Activated T-cell treated with anti-CD3 and anti-CD28 coated beads, Interleukin-2, amount 50 U/mL, for 24 hours (primary cell): ENCODE results near the gene COTL1.

Experiments used
- DNase-seq: peaks from one replicate; pipeline ENCODE4 v3.0.0-alpha.2; 2020
- H3K27ac Mint-ChIP-seq: 2 replicates; pipeline ENCODE4 v1.8.0; 2020; ENCODE audit warnings: mild to moderate bottlenecking, mixed read lengths
- H3K27me3 Mint-ChIP-seq: 2 replicates; pipeline ENCODE4 v1.8.0; 2020; ENCODE audit warnings: mixed read lengths
- H3K36me3 Mint-ChIP-seq: 2 replicates; pipeline ENCODE4 v1.8.0; 2020; ENCODE audit warnings: low read depth, mixed read lengths
- H3K4me1 Mint-ChIP-seq: 2 replicates; pipeline ENCODE4 v1.8.0; 2020; ENCODE audit warnings: low read depth, mixed read lengths
- H3K4me3 Mint-ChIP-seq: 2 replicates; pipeline ENCODE4 v1.8.0; 2020; ENCODE audit warnings: mild to moderate bottlenecking, moderate library complexity, mixed read lengths
- H3K9me3 Mint-ChIP-seq: 2 replicates; pipeline ENCODE4 v1.8.0; 2020; ENCODE audit warnings: mixed read lengths

COTL1 gene

DNA sequence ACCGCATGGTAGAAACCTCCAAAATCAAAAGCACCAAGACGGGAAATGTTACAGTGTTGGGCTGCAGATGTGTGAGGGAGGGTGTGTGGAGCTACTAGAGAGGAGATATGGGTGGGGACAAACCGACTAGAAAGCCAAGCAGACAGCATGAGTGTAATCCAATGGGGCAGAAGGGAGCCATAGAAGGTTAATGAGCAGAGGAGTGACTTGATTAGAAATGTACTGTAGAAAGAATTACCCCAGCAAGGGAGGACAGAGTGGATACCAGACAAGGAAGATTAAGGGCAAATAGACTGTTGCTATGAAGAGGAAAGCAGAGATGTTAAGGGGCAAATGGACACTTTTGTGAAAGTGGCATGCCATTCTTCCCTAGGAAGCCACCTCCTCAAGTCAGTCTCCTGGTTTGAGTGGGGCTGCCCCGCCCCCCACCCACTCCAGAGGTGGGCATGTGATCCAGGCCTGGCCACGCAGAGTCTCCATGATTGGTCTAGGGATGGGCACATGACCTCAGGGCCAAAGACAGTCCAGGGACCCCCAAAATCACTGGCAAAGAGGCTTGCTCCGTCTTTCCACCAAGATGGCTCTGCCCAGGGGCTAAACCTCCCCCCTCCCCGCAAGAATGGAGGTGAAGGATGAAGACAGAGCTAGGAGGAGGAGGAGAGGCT lies 4.3 kb downstream of the COTL1 start:
- Mint-ChIP-seq H3K9me3 (no peaks in the 10 kb centered on the region), H3K27me3 (no peaks in the 10 kb centered on the region), H3K4me1 (peaks cover 75% of the 10 kb centered on the region), H3K27ac (peak overlapping the region; percentile 85), H3K36me3 (peaks cover 87% of the 10 kb centered on the region), H3K4me3 (peak overlapping the region; percentile 97)
- no peak for DNase-seq

DNA sequence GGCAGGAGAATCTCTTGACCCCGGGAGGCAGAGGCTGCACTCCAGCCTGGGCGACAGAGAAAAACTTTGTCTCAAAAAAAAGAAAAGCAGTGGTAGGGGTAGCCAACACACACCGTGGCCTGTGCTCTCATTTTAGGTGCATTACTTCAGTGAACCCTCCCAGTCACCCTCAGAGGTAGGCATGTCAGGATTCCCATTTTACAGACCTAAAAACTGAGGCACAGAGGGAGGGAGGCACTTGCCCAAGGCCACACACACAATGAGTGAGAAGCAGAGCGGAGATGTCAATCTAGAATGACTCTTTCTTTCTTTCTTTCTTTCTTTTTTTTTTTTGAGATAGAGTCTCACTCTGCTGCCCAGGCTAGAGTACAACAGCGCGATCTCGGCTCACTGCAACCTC lies 5.2 kb downstream of the COTL1 start:
- H3K4me3 Mint-ChIP-seq = no peak overlapping the region
- H3K27me3 Mint-ChIP-seq = no peaks in the 10 kb centered on the region
- peaks cover 84% of the 10 kb centered on the region for H3K4me1 Mint-ChIP-seq
- DNase-seq = no peak
- no peaks in the 10 kb centered on the region for H3K9me3 Mint-ChIP-seq
- peaks cover 96% of the 10 kb centered on the region for H3K36me3 Mint-ChIP-seq
- H3K27ac Mint-ChIP-seq = peak overlapping the region; percentile 85

DNA sequence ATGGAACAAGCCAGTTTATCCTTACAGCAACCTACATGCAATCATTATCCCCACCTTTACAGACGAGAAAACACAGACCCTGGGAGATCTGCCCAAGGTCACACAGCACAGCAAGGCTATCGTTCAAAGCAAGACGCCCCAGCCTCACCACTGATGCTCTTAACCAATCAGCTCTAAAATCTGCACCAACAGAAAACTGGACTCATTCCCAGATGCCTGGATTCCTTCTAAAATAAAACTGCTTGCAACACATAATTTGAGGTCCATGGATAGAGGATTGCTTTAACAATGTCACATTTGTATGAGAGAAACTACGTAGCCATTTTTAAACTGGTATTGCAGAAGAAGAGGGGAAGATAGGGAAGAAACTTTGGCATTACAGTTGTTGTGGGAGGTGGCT lies 6.8 kb downstream of the COTL1 start:
- DNase-seq = no peak
- Mint-ChIP-seq H3K36me3 (peaks cover 99% of the 10 kb centered on the region), H3K4me1 (peaks cover 96% of the 10 kb centered on the region), H3K9me3 (no peaks in the 10 kb centered on the region), H3K27me3 (no peaks in the 10 kb centered on the region), H3K27ac (peak overlapping the region; percentile 84), H3K4me3 (no peak overlapping the region)

DNA sequence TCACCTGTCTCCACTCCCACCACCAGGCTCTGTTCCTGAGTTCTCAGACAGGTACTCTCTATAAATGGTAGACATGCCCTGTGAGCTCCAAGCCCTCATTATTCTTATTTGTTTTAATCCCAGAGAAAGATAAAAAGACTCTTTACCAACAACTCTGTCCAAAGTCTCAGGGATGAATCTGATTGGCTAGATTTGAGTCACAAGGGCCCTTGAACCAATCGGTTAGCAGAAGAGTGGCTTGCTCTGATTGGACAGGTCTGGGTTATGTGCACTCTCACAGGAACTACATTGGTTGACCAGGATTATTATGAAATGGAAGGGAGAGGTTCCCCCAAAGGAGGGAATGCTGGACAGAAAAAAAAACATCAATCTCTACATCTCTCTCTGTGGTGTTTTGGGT lies 7.5 kb downstream of the COTL1 start:
- no peaks in the 10 kb centered on the region for H3K9me3 Mint-ChIP-seq
- peaks cover 97% of the 10 kb centered on the region for H3K36me3 Mint-ChIP-seq
- peak overlapping the region; percentile 84 for H3K27ac Mint-ChIP-seq
- H3K27me3 Mint-ChIP-seq = no peaks in the 10 kb centered on the region
- H3K4me1 Mint-ChIP-seq = peaks cover 96% of the 10 kb centered on the region
- no peak for DNase-seq
- no peak overlapping the region for H3K4me3 Mint-ChIP-seq

DNA sequence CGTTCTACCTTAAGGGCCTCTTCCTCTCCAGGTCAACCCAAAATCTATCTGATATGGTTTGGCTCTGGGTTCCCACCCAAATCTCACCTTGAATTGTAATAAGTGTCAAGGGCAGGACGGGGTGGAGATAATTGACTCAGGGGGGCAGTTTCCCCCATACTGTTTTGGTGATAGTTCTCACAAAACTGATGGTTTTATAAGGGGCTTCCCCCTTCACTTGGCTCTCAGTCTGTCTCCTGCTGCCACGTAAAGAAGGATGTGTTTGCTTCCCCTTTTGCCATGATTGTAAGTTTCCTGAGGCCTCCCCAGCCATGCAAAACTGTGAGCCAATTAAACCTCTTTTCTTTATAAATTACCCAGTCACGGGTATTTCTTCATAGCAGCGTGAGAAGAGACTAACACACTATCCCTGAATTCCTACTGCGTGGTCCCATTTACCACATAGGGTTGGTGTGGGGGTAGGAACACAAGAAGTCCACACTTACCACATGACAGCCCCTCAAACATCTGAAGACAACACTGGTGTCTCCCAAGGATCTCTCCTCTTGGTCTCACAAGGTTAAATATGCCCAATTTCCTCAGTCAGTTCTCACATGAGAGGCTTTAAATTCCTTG lies 8.2 kb downstream of the COTL1 start:
- Mint-ChIP-seq H3K9me3 (no peaks in the 10 kb centered on the region), H3K27ac (peak overlapping the region; percentile 84), H3K4me1 (peaks cover 96% of the 10 kb centered on the region), H3K36me3 (peaks cover 97% of the 10 kb centered on the region), H3K27me3 (no peaks in the 10 kb centered on the region), H3K4me3 (peak overlapping the region; percentile 41)
- DNase-seq = no peak

DNA sequence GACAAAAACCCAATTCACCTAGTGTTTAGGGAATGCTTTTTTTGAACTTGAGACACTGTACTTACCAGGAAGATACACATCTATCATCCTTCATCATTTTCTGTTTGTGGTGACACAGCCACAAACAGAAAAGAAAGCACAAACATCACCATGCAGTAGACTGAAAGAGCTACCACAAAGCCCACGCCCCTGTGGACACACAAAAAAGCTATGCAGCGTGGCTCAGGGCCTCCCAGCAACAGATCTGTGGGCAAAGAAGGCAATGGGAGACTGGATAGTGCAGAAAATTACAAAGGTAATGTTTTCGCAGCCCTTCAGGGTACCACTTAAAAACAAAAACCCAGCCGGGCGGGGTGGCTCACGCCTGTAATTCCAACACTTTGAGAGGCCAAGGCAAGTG lies 9.6 kb downstream of the COTL1 start:
- Mint-ChIP-seq H3K4me1 (peaks cover 92% of the 10 kb centered on the region), H3K9me3 (no peaks in the 10 kb centered on the region), H3K27me3 (no peaks in the 10 kb centered on the region), H3K36me3 (peaks cover 92% of the 10 kb centered on the region), H3K4me3 (peak overlapping the region; percentile 41), H3K27ac (peak overlapping the region; percentile 84)
- no peak for DNase-seq

DNA sequence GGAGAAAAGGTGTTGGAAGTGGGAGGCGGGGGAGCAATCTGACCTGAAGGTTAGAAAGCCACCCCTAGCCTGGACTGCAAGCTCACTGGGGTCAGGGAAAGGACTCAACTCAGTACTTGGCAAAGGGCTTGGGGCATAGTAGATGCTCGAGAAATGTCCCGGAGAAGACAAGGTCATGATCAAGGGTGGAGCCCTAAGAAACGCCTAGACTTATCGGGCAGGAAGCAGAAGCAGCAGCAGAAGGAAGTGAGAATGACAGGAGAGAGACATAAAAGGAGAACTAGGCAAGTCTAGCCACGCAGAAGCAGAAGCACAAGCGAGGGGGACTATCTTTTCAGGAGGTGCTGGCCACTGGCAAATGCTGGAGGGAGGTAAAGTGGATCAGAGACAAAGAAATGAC lies 10.2 kb downstream of the COTL1 start:
- Mint-ChIP-seq H3K4me3 (peak overlapping the region; percentile 41), H3K36me3 (peaks cover 91% of the 10 kb centered on the region), H3K27me3 (no peaks in the 10 kb centered on the region), H3K9me3 (no peaks in the 10 kb centered on the region), H3K4me1 (peaks cover 94% of the 10 kb centered on the region), H3K27ac (peak overlapping the region; percentile 84)
- no peak for DNase-seq

DNA sequence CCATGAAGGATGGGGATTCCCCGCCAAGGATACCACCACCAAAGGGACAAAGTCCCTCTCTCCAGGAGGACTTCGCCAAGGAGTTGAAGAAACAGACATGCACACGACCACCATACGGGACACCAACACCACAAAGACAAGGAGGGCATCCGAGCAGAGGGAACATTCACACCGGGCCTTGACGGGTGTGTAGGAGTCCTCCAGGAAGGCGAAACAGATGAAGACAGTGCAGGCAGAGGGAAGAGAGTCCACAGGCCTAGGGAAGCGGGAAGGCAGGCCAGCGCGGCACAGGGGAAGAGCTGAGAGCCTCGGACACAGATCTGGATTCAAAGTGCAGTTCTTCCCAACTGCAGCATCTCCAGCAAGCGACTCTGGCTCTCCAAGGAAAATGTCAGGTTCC lies 10.8 kb downstream of the COTL1 start:
- no peaks in the 10 kb centered on the region for H3K9me3 Mint-ChIP-seq
- peaks cover 87% of the 10 kb centered on the region for H3K36me3 Mint-ChIP-seq
- H3K4me1 Mint-ChIP-seq = peaks cover 95% of the 10 kb centered on the region
- DNase-seq = no peak
- H3K27me3 Mint-ChIP-seq = no peaks in the 10 kb centered on the region
- H3K27ac Mint-ChIP-seq = peak overlapping the region; percentile 84
- no peak overlapping the region for H3K4me3 Mint-ChIP-seq

DNA sequence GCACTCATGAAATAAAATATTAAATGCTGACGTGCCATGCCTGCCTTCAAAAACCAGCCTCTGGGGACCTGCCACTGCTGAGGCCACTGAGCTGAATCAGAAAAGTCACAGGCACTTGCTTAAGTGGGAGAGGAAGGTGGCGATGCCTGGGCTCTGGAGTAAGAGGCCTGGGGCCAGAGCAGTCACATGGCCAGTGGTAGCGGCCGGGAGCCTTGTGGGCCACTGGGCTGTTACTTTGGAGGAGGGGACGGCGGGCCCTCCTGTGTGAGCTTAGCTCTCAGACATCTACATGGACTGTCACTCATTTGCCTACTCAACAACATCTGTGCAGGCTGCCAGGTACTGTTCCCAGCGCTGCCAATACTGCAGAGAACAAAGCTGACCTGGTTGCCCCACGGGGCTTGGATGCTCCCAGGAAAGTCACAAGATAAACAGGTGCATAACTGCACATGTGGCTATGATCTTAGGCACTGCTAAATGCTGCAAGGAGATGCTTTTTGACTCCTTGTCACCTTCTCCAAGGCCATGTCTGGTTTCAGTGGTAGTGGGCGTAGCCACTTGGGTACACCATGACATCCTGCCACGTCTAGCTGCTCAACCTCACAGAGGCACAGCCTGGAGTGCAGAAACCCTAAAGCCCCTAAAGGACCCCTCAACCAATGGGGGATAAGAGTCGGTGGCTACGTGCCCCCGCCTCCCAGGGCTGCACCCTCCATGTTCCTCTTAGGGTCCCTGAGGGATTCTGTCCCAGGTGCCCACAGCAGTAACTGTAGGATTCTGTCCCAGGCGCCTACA lies 11.6 kb downstream of the COTL1 start:
- Mint-ChIP-seq H3K4me1 (peaks cover 95% of the 10 kb centered on the region), H3K27me3 (no peaks in the 10 kb centered on the region), H3K36me3 (peaks cover 82% of the 10 kb centered on the region), H3K4me3 (no peak overlapping the region), H3K9me3 (no peaks in the 10 kb centered on the region), H3K27ac (peak overlapping the region; percentile 84)
- DNase-seq = peak; percentile 46

DNA sequence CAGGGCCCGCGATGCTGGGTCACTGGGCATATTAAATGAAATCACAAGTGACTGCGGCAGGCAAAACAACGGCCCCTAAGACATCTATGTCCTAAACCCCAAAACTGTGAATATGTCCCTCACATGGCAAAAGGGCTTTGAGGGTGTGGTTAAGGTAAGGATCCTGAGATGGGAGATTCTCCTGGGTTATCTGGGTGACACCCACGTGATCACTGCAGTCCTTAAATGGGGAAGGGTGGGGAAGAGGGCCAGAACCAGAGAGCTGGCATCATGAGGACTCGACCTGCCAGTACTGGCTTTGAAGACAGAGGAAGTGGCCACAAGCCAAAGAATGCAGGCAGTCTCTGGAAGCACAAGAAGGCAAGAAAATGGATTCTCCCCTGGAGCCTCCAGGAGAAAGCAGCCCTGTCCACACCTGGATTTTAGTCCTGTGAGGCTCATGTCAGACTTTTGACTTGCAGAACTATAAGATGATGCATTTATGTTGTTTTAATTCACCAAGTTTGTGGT lies 12.5 kb downstream of the COTL1 start:
- no peak for DNase-seq
- H3K4me1 Mint-ChIP-seq = peaks cover 95% of the 10 kb centered on the region
- peaks cover 76% of the 10 kb centered on the region for H3K36me3 Mint-ChIP-seq
- H3K4me3 Mint-ChIP-seq = no peak overlapping the region
- no peaks in the 10 kb centered on the region for H3K27me3 Mint-ChIP-seq
- H3K9me3 Mint-ChIP-seq = no peaks in the 10 kb centered on the region
- peak overlapping the region; percentile 84 for H3K27ac Mint-ChIP-seq

DNA sequence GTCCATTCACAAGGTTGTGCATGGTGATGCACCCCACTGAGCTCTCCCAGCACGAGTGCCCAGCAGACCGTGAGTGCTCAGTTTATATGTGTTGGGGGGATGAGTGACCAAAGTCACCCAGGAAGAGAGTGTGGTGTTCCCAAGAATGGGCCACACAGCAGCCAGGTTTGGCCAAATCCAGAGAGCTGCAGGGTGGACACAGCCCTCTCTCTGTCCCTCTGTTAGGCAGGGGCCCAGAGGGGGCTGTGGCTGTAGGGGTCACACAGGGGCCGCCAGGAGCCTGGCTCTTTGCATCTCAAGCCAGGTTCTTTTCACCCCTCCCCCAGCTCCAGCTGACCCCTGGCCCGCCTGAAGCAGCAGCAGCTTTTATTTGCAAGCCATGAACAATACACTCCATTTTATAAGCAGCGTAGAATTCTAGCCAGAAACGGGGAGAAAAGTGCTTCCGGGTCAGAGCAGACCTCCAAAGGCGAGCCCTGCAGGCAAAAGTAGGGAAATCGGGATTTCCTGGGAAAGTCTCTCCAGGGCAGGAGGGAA lies 13.3 kb downstream of the COTL1 start:
- H3K9me3 Mint-ChIP-seq = no peaks in the 10 kb centered on the region
- peaks cover 95% of the 10 kb centered on the region for H3K4me1 Mint-ChIP-seq
- peaks cover 69% of the 10 kb centered on the region for H3K36me3 Mint-ChIP-seq
- peak overlapping the region; percentile 4 for H3K4me3 Mint-ChIP-seq
- peak overlapping the region; percentile 89 for H3K27ac Mint-ChIP-seq
- H3K27me3 Mint-ChIP-seq = no peaks in the 10 kb centered on the region
- no peak for DNase-seq

DNA sequence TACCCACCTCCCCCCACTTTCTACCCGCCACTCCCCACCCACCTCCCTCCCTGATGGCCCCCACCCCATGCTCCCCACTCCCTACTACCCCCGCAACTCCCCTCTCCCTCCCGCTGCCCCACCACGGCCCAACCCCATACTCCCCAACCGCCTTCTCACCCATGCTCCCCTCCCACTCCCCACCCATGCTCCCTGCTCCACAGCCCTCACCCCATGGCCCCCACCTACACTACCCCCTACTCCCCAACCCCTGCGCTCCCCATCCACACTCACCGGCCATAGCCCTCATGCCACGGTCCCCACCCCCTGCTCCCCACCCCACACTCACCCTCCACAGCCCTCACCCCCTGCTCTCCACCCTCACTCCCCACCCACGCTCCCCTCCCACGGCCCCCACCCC lies 13.9 kb downstream of the COTL1 start:
- peaks cover 66% of the 10 kb centered on the region for H3K36me3 Mint-ChIP-seq
- no peak for DNase-seq
- H3K9me3 Mint-ChIP-seq = no peaks in the 10 kb centered on the region
- peaks cover 95% of the 10 kb centered on the region for H3K4me1 Mint-ChIP-seq
- no peaks in the 10 kb centered on the region for H3K27me3 Mint-ChIP-seq
- H3K27ac Mint-ChIP-seq = peak overlapping the region; percentile 89
- no peak overlapping the region for H3K4me3 Mint-ChIP-seq

DNA sequence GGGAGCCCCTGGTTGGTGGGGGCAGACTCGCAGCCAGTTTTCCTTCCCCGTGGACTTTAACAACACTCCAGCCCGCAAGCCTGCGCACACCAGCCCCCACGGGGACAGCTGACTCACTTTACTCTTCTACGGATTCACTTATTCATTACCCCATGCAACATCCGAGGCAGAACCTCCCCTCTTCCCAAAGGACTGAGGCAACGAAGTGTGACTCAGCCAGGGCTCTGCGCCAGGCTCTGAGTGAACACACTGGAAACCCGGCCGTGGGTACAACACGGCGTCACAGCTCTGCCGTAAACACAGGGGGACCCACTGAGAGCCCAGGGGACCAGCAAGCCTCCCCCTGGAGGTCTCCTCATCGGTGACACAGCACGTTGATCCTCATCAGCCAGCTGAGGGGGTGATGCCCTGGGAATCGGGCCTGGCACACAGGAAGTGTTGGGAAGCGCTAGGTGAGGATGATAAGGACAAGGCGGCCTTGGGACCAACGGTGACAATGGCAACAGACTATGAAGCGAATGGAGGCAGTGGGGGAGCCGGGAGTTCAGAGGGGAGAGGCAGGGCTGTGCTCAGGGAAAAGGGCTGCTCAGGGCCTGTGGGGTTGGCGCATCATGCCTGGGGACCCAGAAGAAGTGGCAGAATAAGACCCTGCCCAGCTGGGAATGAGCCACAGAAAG lies 14.6 kb downstream of the COTL1 start:
- Mint-ChIP-seq H3K4me1 (peaks cover 93% of the 10 kb centered on the region), H3K9me3 (no peaks in the 10 kb centered on the region), H3K36me3 (peaks cover 60% of the 10 kb centered on the region), H3K27me3 (no peaks in the 10 kb centered on the region), H3K27ac (peak overlapping the region; percentile 95), H3K4me3 (peak overlapping the region; percentile 53)
- DNase-seq = peak; percentile 43
